Measurements from ENCODE around the gene PRPS1L1. TPM values are rescaled to one million over a fixed set of nuclear protein-coding genes. Genes with fewer than 3 reads are reported as not detected.

The PRPS1L1 gene
- total RNA-seq, 2 experiments from 2014 or later: not detected

- Mint-ChIP-seq H3K4me3 (no peak overlapping the region), H3K27me3 (no peaks in the 10 kb centered on the region), H3K4me1 (peaks cover 1% of the 10 kb centered on the region), H3K27ac (no peak overlapping the region), H3K9me3 (no peaks in the 10 kb centered on the region), H3K36me3 (ENCODE audit: low read depth) (no peaks in the 10 kb centered on the region)
- POLR2A ChIA-PET: no interaction called here
- DNase-seq: no peak
- CTCF ChIA-PET: no interaction called here
These were observed 44.2 kb downstream of the PRPS1L1 start for GRCh38 chr7:17983221-17984062.

- CTCF ChIA-PET: interaction anchor here (0.6 kb wide), 1 partner anchor 37 kb away, joined by 3 read pairs; no protein-coding TSS in a partner anchor
These were observed 50.7 kb downstream of the PRPS1L1 start for GRCh38 chr7:17976952-17977351.

More at GRCh38 chr7:17976952-17977351, 50.7 kb downstream of the PRPS1L1 start:
- H3K27ac Mint-ChIP-seq: no peak overlapping the region
- no peaks in the 10 kb centered on the region for H3K36me3 Mint-ChIP-seq (ENCODE audit: low read depth)
- no peaks in the 10 kb centered on the region for H3K27me3 Mint-ChIP-seq
- POLR2A ChIA-PET: no interaction called here
- H3K4me1 Mint-ChIP-seq: no peaks in the 10 kb centered on the region
- no peak overlapping the region for H3K4me3 Mint-ChIP-seq
- H3K9me3 Mint-ChIP-seq: no peaks in the 10 kb centered on the region
- no peak for DNase-seq

Other genes starting within 250 kb of the PRPS1L1 start
- gene SNX13, start 87.4 kb downstream of the PRPS1L1 start, total RNA-seq: 10 to 100 TPM; 25.3 to 26.3 TPM